ENCODE measurements around the gene CDH22.

CDH22 gene

DNA sequence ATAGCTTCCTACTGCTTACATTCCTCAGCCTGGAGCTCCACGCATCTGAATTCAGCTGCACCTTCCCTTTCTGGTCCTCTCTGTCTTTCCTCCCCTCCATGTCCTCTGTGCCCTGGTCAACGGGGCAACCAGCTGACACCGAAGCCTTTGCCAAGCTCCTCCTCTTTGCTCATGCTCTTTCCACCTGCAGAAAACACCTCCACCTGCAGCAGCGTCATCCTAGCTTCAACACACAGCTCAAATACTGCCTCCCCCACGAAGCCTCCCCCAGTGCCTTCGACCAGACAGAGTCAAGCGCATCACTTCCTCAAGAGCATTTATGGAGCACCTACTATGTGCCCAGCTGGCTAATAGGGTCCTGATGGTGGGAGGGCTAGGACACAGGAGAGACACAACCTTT lies 9.2 kb downstream of the CDH22 start:
- DNase-seq: no peak

DNA sequence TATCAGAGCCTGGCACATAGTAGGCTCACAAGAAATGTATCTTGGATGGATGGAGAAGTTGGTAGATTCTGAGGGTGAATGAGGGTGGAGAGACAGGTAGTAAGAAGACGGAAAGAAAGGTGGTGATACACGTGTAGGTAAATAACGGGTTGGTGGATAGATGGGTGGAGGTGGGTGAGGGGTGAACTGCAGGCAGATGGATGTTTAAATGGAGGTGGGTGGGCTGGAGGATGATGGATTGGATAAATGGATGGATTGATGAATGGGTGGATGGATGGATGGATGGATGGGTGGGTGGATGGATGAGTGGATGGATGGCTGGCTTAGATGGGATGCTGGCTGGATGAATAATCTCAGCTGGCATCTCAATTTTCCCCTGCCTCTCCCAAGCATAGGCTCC lies 9.9 kb downstream of the CDH22 start:
- no peak for DNase-seq

DNA sequence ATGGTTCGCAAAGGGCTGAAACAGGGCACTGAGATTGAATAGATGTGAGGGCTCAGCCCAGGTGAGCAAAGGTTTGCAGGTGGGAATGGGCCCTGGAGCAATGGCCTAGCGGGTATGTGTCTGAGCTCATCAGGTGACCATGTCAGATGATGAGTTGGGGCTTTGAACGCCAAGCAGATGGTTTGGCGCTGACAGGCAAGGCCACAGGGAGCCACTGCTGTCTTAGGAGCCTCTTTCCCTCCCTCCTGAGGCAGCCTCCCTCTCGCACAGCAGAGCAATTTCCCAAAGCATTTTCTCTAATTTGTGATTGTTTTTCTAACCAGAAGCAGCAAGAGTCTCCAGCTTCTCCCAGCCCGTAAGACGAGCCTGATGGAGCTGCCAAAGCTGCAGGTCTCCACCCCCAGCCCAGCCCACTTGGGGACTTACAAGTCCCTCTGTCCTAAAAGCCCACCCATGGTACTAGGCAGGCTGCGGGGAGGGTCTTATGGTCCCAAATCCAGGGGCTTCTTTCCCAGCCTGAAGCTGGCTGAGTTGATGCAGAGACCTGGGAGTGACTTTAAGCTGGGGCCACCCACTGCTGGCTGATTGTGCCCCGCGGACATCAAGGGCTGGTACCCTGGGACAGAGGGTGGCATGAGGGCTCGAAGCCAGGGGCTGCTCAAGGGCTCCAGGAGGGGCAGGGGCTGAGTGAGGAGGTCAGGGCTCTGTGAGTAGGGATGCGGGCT lies 11.6 kb downstream of the CDH22 start:
- DNase-seq: no peak

DNA sequence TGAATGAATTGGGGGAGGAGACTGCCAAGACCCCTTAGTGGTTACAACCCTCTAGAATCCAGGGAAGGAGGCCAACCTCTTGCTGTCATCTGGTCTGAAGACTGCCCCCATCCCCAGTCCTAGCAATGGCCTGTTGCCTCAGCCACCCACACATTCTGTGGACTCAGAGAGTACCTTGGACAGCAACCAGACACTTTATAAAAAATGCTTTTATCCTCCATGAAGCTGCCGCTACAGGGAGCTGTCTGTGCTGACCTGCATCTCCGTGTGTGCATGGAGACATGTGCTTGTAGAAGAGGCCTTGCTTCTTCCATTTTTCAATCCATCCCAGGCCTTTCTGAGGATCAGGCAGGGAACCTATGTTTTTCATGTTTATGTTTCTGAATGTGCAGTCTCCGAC lies 15.2 kb downstream of the CDH22 start:
- DNase-seq: no peak

DNA sequence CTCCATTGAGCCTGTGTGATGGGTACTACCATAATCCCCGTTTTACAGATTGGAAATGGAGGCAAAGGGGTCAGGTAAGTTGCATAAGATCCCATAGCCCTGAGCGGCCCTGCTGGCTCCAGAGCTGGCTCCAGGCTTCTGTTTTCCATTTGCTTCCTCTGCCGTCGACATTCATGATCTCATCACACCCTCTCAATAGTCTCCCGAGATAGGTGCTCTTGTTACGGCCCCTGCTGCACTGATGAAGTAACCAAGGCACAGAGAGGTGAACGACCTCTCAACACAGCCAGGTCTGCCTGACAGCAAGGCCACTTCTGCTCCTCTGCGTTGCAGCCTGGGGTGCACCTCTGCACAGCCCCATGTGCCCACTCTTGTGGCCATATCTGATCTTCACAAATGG lies 16.9 kb downstream of the CDH22 start:
- no peak for DNase-seq

DNA sequence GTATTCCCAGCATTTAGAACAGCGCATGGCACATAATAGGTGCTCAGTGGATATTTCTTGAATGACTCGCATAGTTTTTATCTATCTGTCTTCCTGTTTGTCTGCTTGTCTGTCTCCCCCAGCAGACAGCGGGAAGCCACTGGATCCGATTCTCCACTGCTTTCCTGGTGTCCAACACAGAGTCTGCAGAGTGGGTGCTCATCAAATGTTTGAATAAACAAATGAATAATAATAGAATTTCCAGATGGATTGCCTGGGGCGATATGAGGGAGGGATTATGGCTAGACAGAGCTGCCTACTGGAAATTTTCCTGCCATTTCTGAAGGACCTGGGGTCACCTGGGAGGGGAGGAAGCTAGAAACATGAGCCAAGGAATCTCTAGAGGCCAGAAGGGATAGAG lies 18.9 kb downstream of the CDH22 start:
- DNase-seq: no peak

DNA sequence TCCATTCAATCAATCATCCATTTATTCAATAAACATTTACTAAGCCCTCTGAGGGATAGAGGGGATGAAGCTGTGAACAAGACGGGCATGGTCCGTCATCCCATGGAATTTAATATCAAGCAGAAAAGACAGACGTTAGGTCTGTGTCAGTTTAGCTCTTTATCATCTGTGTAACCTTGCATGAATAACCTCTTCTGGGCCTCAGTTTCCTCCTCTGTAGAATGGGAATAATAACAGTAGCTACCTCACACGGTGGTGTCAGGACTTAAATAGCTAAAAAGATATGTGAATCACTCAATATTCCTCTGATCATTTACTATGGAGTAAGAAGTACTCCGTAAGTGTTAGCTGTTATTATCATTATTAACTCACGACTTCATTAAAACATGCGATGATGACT lies 21.3 kb downstream of the CDH22 start:
- no peak for DNase-seq

DNA sequence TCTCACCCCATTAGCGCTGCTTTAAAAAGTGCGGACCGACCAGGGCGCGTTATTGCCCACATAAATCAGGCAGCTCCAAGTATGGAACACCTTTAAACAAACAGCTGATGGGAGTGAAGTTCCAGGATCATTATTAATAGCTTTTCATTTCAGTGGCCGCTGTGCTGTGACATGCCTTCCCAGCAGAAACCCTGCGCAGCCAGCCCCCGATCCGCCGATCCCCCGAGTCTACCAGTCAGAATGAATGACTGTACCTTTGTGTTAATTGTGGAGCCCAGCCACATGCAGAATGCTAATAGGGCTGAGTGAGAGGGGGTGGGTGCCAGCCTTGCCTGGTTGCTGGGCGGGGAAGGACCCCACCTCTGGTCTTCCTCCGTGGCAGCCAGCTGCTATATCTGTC lies 21.9 kb downstream of the CDH22 start:
- DNase-seq: no peak

DNA sequence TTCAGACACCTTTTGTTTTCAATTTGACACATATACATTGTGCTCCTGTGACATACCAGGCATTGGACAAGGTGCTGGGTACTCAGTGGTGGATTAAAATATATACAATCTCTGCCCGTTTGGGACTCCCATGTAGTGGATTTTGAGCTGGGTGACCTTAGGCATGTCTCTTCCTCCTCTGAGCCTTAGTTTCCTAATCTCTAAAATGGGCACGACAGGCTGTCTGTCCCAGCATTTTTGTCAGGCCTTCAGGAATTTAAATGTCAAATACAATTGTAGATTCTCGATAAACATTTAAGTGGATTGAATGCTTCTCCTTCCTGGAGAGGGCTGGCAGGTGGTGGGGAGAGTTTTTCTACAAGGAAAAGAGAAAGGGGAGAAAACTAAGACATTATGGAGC lies 22.6 kb downstream of the CDH22 start:
- no peak for DNase-seq

DNA sequence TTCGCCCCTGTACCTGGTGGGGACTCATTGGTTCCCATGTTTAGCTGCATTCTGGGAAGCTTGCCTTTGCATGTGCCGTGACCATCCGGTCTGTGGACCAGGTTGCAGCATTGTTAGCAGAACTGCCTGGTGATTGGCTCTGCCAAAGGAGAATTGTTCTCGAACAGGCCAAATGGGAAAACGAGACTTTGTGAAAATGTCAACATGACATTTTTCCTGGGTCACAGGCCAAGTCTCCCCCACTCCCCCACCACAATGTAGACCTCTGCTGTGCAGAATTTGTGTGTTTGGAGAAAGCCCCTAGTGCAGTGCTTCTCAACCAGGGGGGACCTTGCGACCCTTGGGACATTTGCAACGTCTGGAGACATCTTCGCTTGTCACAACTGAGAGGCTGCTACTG lies 23.2 kb downstream of the CDH22 start:
- DNase-seq: no peak

DNA sequence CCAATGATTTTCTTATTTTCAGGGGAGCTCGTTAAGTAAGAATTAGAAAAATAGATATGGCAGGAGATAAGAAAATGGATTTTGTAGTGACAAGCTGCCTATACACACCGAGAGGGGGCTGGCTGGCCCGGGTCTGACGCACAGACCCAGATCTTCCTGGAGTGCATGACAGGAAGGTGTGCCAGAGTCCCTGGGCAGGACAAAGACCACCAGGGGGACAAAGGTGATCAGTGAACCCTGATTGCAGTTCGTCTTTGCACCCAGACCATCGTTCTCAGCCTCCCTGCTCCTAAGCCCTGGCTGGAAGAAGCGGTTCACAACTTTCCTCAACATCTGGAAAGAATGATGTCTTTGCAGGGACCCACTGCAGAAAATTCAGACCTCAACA lies 24.3 kb downstream of the CDH22 start:
- DNase-seq: no peak

DNA sequence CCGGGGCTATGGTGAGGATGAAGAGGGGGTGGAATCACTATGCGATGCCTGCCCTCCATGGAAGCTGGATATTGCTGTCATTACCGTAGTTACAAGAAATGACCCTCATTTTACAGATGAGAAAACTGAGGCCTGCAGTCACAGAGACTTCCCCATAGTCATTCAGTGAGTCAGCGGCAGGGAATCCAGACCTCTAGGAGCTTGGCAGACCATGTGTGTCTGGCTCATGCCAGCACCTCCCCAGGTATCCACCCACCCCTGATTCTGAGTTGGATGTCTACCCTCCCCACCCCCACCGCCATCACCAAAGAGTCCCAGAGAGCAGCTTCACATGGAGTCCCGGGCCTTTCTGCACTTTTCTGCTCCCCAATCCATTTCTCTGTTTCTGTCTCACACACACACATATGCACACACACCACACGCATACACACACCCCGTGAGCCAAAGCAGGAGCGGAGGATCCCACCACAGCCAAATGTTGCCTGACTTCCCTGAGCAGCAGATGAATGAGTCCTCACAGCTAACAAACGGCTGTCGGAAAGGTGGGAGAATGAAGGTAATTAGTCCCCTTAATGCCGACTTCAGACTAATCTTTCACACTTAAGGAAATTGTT lies 24.8 kb downstream of the CDH22 start:
- DNase-seq: no peak

DNA sequence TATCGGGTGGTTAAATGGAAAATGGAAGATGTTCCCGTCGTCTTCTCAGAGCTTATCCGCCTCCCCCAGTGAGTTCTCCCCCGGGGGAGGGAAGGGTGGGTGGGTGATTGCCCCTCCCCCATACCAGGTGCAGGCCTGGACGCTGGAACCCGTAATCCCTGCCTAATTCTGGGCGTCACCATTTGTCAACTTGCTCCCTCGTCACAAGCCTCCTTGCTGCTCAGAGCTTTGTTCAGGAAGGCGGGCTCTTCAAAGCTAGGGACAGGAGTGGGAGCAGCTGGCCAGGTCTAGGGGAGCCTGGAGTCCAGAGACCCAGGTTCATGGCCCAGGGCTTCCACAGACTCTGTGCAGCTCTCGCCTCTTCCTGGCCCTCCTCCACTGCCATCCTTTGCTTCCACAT lies 25.6 kb downstream of the CDH22 start:
- no peak for DNase-seq

DNA sequence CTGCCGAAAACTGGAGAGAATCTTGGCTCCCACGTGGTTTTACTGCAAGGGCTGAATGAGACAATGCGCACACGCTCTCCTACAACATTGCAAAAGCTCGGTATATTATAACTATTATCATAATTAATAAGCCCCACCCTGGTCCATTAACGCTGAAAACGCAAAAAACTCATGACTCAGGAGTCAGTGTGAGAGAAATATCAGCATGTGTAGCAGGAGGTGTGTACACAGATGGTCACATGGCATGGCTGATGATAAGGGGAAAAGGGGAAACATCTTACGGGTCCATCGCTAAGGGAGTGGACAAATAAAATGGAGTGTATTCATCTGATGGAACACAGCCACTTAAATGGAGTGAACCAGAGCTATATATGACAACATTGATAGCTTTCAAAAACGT lies 29.2 kb downstream of the CDH22 start:
- DNase-seq: no peak

DNA sequence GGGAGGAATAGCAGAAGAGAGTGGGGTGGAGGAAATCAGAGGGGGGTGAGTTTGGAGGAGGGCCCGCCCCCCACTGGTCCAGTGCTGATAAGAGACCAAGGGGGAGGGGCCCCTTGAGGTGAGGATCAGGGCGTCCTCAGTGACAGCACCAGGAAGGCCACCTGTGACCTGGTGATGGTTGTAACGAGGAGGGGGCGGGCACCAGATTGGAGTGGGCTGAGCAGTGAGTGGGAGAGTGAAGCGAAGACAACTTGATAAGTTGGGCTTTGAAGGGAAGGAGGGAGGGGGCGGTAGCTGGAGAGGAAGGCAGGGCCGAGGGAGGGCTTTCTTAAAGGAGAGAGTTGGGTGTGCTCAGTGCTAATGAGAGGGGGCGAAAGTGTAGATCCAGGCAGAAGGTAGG lies 30.7 kb downstream of the CDH22 start:
- no peak for DNase-seq

DNA sequence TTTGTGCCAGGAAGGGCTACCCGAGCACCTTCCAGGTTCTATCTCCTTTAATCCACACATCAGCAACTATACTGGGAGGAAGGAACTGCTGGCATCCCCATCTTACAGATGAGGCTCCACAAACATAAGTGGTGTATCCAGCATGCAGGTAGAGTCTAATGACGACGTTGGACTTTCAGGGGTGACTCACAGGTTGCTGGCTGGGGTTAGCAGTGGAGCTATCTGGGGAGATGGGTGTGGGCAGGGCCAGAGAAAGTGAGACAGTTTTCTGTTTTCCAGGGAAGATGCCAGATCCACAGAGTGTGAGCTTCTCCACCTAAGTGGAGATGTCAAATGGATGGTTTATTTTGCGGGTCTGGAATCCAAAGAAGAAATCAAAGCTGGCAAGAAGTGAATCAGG lies 31.8 kb downstream of the CDH22 start:
- DNase-seq: no peak

DNA sequence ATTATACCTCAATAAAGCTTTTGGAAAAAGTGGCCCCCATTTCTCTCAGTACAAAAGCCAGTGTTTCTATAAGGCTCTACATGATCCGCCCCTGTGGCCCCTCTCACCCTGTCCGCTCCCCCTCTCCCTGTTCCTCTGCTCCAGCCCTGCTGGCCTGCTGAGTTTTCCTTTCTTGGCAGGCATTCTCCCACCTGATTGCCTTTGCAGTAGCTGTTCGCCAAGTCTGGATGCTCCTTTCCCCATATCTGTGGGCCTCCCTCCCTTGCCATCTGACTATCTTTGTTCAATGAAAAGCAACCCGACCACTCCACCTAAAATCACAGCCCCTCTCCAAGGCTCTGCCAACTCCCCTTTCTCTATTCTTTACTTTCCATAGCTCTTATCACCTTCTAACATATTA lies 33.2 kb downstream of the CDH22 start:
- no peak for DNase-seq

DNA sequence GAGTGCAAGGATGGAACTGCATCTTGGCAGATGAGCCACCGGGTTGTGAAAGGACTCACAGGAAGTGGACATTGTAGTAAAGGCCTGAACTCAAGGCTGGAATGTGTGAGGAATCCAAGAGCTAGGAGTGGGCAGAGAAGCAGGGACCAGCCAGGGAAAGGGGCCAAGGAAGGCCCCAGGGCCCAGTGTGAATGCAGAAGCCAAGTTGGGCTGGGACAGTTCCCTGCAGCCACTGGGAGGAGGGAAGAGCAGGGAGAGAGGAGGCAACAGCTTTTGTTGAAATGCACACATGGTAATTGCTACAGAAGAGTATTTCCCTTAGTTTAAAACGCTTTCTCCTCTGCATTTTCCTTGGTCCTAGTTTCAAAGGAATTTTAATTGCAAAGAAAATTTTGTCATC lies 34.6 kb downstream of the CDH22 start:
- DNase-seq: no peak

DNA sequence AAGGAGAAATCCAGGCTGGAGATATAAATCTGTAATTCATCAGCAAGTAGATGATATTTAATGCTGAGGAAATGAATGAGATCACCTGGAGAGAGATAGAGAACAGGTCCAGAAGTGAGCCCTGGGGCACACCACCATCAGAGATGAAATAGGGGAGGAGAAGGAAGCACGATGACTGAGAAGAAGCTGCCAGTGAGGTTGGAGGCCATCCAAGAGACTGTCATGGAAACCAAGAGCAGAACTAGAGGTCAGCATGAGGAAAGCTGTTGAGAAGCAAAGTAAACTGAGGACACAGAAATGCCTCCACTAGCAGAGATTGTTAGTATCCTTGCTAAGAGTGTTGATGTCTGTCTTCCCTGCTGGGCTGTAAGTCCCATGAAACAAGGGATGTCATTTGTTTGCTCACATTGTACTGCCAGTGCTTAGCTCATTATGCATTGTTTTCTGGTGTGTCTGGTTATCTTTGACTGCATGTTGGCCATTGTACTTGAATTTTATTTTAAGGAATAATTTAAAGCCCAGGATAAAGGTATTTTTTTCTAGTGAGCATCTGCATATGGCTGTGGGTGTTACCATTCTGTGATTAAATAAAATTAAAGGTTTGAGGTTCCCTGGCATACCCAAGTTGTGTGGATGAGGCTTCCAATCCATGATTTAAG lies 35.8 kb downstream of the CDH22 start:
- no peak for DNase-seq

DNA sequence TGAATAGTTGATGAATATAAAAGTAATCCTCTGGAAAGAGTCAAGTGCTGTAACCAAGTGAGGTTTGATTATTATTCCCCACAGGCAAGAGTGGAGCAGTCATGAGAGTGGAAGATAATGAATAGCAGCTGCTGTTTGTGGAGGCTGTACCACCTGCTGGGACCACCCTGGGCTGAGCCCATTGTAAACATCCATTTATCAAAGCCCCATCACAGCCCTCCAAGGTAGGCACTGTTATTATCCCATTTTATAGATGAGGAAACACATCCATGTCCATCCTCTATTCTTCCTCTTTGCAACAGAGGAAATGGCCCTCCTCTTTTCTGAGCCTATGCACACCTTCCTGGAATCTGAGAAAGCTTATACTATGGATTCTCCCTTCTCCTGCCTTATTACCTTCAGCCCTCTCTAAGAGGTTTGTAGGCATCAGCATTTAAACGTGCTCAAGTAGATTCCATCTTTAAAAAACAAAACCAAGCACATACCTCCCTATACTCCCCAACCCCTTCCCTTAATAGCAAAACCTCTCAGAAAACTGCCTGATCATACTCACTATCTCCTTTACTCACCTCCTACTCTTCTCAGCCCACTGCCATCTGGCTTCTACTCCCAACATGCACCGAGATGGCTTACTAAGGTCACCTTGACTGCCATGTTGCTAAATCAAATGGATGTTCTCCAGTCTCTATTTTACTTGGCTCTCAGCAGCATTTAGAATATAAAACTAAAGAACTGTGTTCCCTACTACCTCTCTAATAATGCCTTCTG lies 37.1 kb downstream of the CDH22 start:
- no peak for DNase-seq

DNA sequence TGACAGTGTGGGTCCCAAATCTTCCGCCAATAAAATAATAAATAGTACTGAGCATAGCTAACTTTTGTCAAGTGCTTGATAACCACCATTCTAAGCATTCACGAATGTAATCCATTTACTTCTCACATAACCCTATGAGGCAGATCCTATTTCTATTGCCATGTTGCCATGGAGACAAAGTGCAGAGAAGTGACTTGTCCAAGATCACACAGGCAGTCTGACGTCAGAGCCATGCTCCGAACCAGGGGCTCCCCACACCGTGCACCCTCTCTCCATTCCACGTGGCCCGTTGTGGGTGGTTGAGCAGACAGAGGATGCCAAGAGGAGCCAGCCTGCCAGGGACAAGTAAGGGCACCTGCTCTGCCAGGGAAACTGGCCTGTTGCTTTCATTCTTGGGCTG lies 38.9 kb downstream of the CDH22 start:
- DNase-seq: no peak

DNA sequence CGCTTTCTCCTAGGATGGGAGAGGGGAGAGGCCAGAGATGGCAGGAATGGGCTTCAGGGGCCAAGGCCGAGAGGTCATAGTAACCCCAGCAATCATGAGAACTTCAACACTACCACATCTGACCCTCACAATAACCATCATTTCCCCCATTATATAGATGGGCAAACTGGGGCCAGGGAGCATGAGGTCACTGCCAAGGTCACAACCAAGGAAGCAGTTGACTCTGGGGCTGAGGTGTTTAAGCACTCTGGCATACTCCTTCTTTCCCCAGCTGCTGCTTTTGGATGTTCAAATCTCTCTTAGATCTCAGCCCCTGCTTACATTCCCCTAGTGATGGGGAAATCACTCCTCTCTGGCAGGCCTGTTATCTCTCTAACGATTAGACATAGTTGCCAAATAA lies 39.6 kb downstream of the CDH22 start:
- no peak for DNase-seq

Measured in hypothalamus (tissue), 51 donors.